Body of pancreas (tissue), 4 donors: ENCODE results near the gene STX17. TPM values are rescaled to one million over a fixed set of nuclear protein-coding genes. Genes with fewer than 3 reads are reported as not detected.

Experiments
- ATAC-seq: fragments of 150-250 bp; one replicate; pipeline ENCODE4 v1.9.1; 2016
- DNase-seq, 4 donors: peaks; one replicate each; pipeline ENCODE4 v3.0.0-alpha.2; 2019
- H3K27ac ChIP-seq, 4 donors: fragments of 200-600 bp; sonication (generic); 1 replicate in 3 of 4; 2 replicates in 1 of 4; pipeline versions ENCODE4 v1.5.1 to v1.6.1; 2016 to 2019; ENCODE audit warnings: mild to moderate bottlenecking in 1 of 4, mixed read lengths in 1 of 4, moderate library complexity in 1 of 4
- H3K27me3 ChIP-seq, 2 donors: fragments of 200-600 bp; sonication (generic); one replicate each; pipeline ENCODE4 v1.6.0; 2016; ENCODE audit warnings: mild to moderate bottlenecking in 1 of 2
- H3K36me3 ChIP-seq, 2 donors: fragments of 200-600 bp; sonication (generic); replicated peaks in 1 of 2; 2 replicates each; pipeline ENCODE4 v1.5.1; 2016; ENCODE audit warnings: low read depth in 2 of 2; ENCODE audit not compliant: insufficient read depth in 1 of 2
- H3K4me1 ChIP-seq: fragments of 200-600 bp; sonication (generic); one replicate; pipeline ENCODE4 v1.6.0; 2016
- H3K4me3 ChIP-seq, 2 donors: fragments of 200-600 bp; sonication (generic); 1 replicate in 1 of 2; 2 replicates in 1 of 2; pipeline ENCODE4 v1.5.1; 2016 to 2019
- H3K9me3 ChIP-seq, 3 donors: fragments of 200-600 bp; sonication (generic); 1 replicate in 2 of 3; 2 replicates in 1 of 3; pipeline ENCODE4 v1.5.1; 2016
- POLR2A ChIP-seq, 3 donors: fragments of 450-650 bp; IDR thresholded peaks; one replicate each; pipeline ENCODE4 v1.6.1; 2016; ENCODE audit warnings: antibody characterized with exemption in 3 of 3, mild to moderate bottlenecking in 2 of 3
- WGBS, 2 donors: methylation state at CpG; one replicate each; pipeline ENCODE4 v1.1.5; 2017; 5-methylcytosine and 5-hydroxymethylcytosine counted together
- intact Hi-C: fragments of 100-400 bp; cut with DNase I; formaldehyde crosslinking; loops from one replicate; pipeline ENCODE4 v1.15.1; 2023
- total RNA-seq, 2 donors: library from RNA; depleted of rRNA; stranded (reverse); fragments of >200 nt; gene quantifications; one replicate each; pipeline ENCODE4 v1.1.0, GENCODE V29; 2016
- TF ChIP-seq, protein P1 (sequence below), 7 experiments: fragments of 450-650 bp in 4 of 7; fragments of 200-600 bp in 3 of 7; sonication (generic) in 3 of 7; IDR thresholded peaks; one replicate each; pipeline ENCODE4 v1.5.1; 2016 to 2019; ENCODE audit warnings: antibody characterized with exemption in 7 of 7

STX17 gene
- total RNA-seq, 2 donors from 2014 or later, result 29.8 to 73.2 TPM

DNA sequence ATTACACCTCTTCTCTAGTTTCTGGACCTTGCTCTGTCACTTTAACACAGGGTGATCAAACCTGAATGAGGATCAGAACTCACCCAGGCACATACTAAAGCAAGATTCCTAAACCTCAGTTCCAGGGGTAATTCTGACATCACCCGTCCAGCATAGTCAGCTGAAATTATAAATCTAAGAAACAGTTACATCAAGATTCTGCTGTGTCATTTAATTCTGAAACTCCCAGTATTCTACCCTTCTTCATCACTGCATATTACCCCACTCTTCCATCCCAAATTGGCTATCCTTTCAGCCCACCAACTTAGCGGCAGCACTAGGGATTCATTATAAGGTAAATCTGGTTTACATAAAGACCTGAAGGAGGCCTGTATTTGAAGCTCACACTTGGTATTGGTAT is 64.0 kb downstream of the STX17 start:
- DNase-seq (no peak), ATAC-seq (no peak)
- WGBS, 2 donors, result 92 to 100% methylated on average over 2 of the region's 2 CpGs
- TF ChIP-seq POLR2A (IDR thresholded peaks at IDR 0.05), result no peak
- TF ChIP-seq, protein P1, sequence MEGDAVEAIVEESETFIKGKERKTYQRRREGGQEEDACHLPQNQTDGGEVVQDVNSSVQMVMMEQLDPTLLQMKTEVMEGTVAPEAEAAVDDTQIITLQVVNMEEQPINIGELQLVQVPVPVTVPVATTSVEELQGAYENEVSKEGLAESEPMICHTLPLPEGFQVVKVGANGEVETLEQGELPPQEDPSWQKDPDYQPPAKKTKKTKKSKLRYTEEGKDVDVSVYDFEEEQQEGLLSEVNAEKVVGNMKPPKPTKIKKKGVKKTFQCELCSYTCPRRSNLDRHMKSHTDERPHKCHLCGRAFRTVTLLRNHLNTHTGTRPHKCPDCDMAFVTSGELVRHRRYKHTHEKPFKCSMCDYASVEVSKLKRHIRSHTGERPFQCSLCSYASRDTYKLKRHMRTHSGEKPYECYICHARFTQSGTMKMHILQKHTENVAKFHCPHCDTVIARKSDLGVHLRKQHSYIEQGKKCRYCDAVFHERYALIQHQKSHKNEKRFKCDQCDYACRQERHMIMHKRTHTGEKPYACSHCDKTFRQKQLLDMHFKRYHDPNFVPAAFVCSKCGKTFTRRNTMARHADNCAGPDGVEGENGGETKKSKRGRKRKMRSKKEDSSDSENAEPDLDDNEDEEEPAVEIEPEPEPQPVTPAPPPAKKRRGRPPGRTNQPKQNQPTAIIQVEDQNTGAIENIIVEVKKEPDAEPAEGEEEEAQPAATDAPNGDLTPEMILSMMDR (IDR thresholded peaks at IDR 0.05), result no peak
- H3K9me3 ChIP-seq, result no peaks in the 10 kb centered on the region
- no peak overlapping the region for H3K27ac ChIP-seq
- H3K36me3 ChIP-seq, result no peaks in the 10 kb centered on the region
- no peak overlapping the region for H3K4me3 ChIP-seq
- intact Hi-C loops, result no loop called here
- no peaks in the 10 kb centered on the region for H3K27me3 ChIP-seq
- no peaks in the 10 kb centered on the region for H3K4me1 ChIP-seq

DNA sequence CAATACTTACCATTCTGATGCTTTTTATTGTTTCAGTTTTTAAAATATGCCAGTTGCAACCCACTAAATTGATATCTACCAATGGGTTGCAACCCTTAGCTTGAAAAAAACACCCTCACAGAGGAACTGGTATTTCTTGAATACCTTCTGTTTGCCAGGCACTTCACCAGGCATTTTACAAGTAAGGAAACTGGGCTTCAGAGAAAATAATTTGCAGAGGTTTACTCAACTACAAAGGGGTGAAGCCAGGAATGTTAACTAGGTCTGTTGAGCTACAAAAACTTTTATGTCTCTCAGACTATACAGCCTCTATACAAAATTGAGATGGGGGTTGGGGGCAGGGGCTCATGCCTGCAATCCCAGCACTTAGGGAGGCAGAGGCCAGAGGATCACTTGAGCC is 65.0 kb downstream of the STX17 start:
- DNase-seq, result no peak
- Histone ChIP-seq H3K4me1 (no peaks in the 10 kb centered on the region), H3K9me3 (no peaks in the 10 kb centered on the region), H3K36me3 (no peaks in the 10 kb centered on the region), H3K4me3 (no peak overlapping the region), H3K27ac (no peak overlapping the region), H3K27me3 (no peaks in the 10 kb centered on the region)
- ATAC-seq, result no peak
- TF ChIP-seq POLR2A (IDR thresholded peaks at IDR 0.05), result no peak
- TF ChIP-seq, protein P1 (IDR thresholded peaks at IDR 0.05), result no peak
- intact Hi-C loops, result no loop called here

DNA sequence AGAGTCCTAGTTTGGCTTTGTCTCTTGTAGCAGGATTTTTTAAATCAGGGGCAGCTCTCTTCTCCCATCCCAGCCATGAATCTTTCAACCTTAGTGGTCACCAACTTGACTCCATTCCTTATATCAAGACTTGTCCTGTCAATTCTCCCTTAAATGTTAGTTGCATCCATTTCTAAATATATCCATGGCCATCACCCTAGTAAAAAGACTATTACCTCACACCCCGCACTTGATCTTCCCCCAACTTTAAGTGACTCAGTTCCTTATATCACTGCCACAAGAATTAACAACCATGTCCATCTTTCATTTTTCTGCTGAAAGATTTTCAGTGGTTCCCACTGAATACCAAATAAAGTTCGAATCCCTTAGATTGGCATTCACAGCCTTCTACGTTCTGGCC is 67.0 kb downstream of the STX17 start:
- Histone ChIP-seq H3K9me3 (no peaks in the 10 kb centered on the region), H3K4me3 (no peak overlapping the region), H3K27ac (no peak overlapping the region), H3K27me3 (no peaks in the 10 kb centered on the region), H3K36me3 (peaks cover 0 to 2% of the 10 kb centered on the region in 2 donors), H3K4me1 (no peaks in the 10 kb centered on the region)
- no peak for TF ChIP-seq POLR2A (IDR thresholded peaks at IDR 0.05)
- TF ChIP-seq, protein P1 (IDR thresholded peaks at IDR 0.05), result no peak
- no peak for DNase-seq
- no peak for ATAC-seq
- WGBS, 2 donors, result 95 to 97% methylated on average over 3 of the region's 3 CpGs
- intact Hi-C loops, result no loop called here

DNA sequence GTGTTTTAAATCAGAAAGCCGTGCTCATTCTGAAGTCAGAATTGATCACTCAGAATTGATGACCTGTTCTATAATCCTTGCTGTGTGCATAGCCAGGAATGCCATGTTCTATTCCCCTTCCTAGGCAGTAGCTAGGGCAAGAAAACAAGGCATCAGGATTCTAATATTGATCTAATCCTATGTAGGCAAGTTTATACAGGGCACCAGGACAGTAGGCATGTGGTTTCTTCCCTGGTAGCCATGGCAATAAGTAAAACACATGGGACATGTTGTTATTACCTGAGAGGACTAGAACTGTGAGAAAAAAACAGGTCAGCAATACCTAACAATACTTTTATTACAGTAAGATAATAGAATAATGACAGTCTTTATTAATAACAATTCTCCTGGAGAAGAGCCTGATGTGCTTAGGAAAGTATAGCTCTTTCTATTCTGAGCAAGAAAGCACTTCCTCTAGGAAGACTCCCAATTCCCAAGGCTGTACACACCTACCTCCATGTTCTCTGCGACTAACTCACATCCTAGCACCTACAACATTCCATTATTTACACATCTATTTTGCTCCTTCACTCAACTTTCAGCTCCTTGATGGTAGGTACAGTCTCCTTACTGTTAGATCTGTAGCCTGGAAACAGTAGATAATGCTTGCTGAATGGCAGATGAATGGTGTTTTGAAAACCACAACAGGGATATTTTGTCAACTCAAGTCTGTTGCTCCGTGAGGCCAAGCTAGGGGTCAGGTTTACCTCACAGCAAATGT is 70.8 kb downstream of the STX17 start:
- no peak overlapping the region for H3K27ac ChIP-seq
- H3K36me3 ChIP-seq, result peaks cover 0 to 2% of the 10 kb centered on the region in 2 donors
- WGBS, 2 donors, result 75 to 90% methylated on average over 3 of the region's 3 CpGs
- intact Hi-C loops, result no loop called here
- DNase-seq (no peak), ATAC-seq (peak; percentile 50)
- H3K4me3 ChIP-seq, result no peak overlapping the region
- TF ChIP-seq, protein P1 (IDR thresholded peaks at IDR 0.05), result no peak
- TF ChIP-seq POLR2A (IDR thresholded peaks at IDR 0.05), result no peak
- H3K4me1 ChIP-seq, result no peaks in the 10 kb centered on the region
- no peaks in the 10 kb centered on the region for H3K9me3 ChIP-seq
- no peaks in the 10 kb centered on the region for H3K27me3 ChIP-seq

DNA sequence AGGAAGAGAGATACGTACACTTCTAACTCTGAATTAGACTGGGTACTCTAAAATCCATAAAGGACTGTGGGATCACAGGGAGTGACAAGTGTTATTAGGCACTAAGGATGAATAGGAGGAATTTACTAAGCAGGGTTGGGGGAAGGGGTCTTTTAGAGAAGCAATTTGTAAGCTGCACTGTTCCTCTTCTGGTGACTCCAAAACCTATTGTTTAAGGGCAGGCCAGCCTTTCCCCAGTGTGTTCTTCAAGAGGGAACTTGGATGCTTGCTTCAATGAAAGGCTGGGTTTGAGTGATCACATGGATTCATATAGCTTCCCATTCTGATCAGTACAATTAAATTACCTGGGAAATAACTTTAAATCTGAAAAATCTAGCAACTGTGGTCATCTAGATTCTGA is 71.8 kb downstream of the STX17 start:
- 93 to 95% methylated on average over 1 of the region's 1 CpG for WGBS, 2 donors
- Histone ChIP-seq H3K36me3 (peaks cover 0 to 2% of the 10 kb centered on the region in 2 donors), H3K4me1 (no peaks in the 10 kb centered on the region), H3K27ac (no peak overlapping the region), H3K27me3 (no peaks in the 10 kb centered on the region), H3K9me3 (no peaks in the 10 kb centered on the region), H3K4me3 (no peak overlapping the region)
- ATAC-seq, result no peak
- no peak for TF ChIP-seq POLR2A (IDR thresholded peaks at IDR 0.05)
- TF ChIP-seq, protein P1 (IDR thresholded peaks at IDR 0.05), result no peak
- DNase-seq, result no peak
- intact Hi-C loops, result no loop called here
